ENCODE data around the gene ABCF3. TPM values are rescaled to one million over a fixed set of nuclear protein-coding genes. Genes with fewer than 3 reads are reported as not detected.
"Not testable (repeated sequence)": the region's sequence is repeated elsewhere in the genome, so short reads cannot be mapped to it uniquely, and the experiment has no call there.

The ABCF3 gene
- total RNA-seq, 2 donors from 2014 or later, result 41.8 to 46.1 TPM

GRCh38 chr3:184145111-184145524 is 40.9 kb upstream of the ABCF3 start:
- ATAC-seq, result peak; percentile 93
- WGBS, 2 donors, result 21 to 28% methylated on average over 3 to 4 of the region's 4 CpGs
- Histone ChIP-seq H3K27ac (peak overlapping the region in 1 of 4 donors; percentile 4), H3K36me3 (replicated peaks in 1 of 2; ENCODE audit: insufficient read depth in 1 of 2, low read depth in 2 of 2) (peaks cover 10 to 34% of the 10 kb centered on the region in 2 donors), H3K27me3 (no peaks in the 10 kb centered on the region), H3K4me1 (peaks cover 11% of the 10 kb centered on the region), H3K9me3 (no peaks in the 10 kb centered on the region), H3K4me3 (no peak overlapping the region)
- intact Hi-C loops (cut with DNase I), result no loop called here
- DNase-seq, result peak; percentile 66 to 78 (median 73)
- TF ChIP-seq POLR2A (IDR thresholded peaks at IDR 0.05) (no peak), CTCF (IDR thresholded peaks at IDR 0.05) (peak; percentile 17 to 77 (median 64))

GRCh38 chr3:184145751-184146270 is 40.2 kb upstream of the ABCF3 start:
- no peaks in the 10 kb centered on the region for H3K9me3 ChIP-seq
- no peak overlapping the region for H3K4me3 ChIP-seq
- H3K27ac ChIP-seq, result peak overlapping the region in 1 of 4 donors; percentile 4
- TF ChIP-seq POLR2A (IDR thresholded peaks at IDR 0.05), result no peak
- TF ChIP-seq CTCF (IDR thresholded peaks at IDR 0.05), result no peak
- H3K36me3 ChIP-seq (replicated peaks in 1 of 2; ENCODE audit: insufficient read depth in 1 of 2, low read depth in 2 of 2), result peaks cover 10 to 29% of the 10 kb centered on the region in 2 donors
- DNase-seq (no peak), ATAC-seq (no peak)
- whole genome bisulfite sequencing, 2 donors, result 84 to 85% methylated on average over 8 of the region's 8 CpGs
- H3K4me1 ChIP-seq, result peaks cover 11% of the 10 kb centered on the region
- H3K27me3 ChIP-seq, result no peaks in the 10 kb centered on the region
- intact Hi-C loops (cut with DNase I), result no loop called here

GRCh38 chr3:184148076-184148475 is 37.9 kb upstream of the ABCF3 start:
- Histone ChIP-seq H3K27ac (no peak overlapping the region), H3K27me3 (no peaks in the 10 kb centered on the region), H3K4me3 (no peak overlapping the region), H3K4me1 (peaks cover 11% of the 10 kb centered on the region), H3K36me3 (replicated peaks in 1 of 2; ENCODE audit: insufficient read depth in 1 of 2, low read depth in 2 of 2) (peaks cover 9 to 14% of the 10 kb centered on the region in 2 donors), H3K9me3 (no peaks in the 10 kb centered on the region)
- DNase-seq (no peak), ATAC-seq (no peak)
- WGBS, 2 donors, result 75 to 78% methylated on average over 3 of the region's 3 CpGs
- intact Hi-C loops (cut with DNase I), result no loop called here
- no peak for TF ChIP-seq CTCF (IDR thresholded peaks at IDR 0.05)
- no peak for TF ChIP-seq POLR2A (IDR thresholded peaks at IDR 0.05)

- Histone ChIP-seq H3K36me3 (replicated peaks in 1 of 2; ENCODE audit: insufficient read depth in 1 of 2, low read depth in 2 of 2) (peaks cover 0 to 4% of the 10 kb centered on the region in 2 donors), H3K27ac (no peak overlapping the region), H3K4me1 (peaks cover 11% of the 10 kb centered on the region), H3K4me3 (no peak overlapping the region), H3K27me3 (no peaks in the 10 kb centered on the region), H3K9me3 (no peaks in the 10 kb centered on the region)
- no peak for ATAC-seq
- whole genome bisulfite sequencing, 2 donors, result 88 to 92% methylated on average over 6 of the region's 6 CpGs
- DNase-seq, result no peak
- intact Hi-C loops (cut with DNase I), result no loop called here
- no peak for TF ChIP-seq CTCF (IDR thresholded peaks at IDR 0.05)
- TF ChIP-seq POLR2A (IDR thresholded peaks at IDR 0.05), result no peak
Measured at GRCh38 chr3:184149123-184149522, 36.9 kb upstream of the ABCF3 start.

- H3K4me1 ChIP-seq; H3K27me3 ChIP-seq; H3K36me3 ChIP-seq (replicated peaks in 1 of 2; ENCODE audit: insufficient read depth in 1 of 2, low read depth in 2 of 2); DNase-seq; H3K9me3 ChIP-seq; H3K27ac ChIP-seq; H3K4me3 ChIP-seq; ATAC-seq; intact Hi-C loops (cut with DNase I): not testable (repeated sequence)
- 50 to 57% methylated on average over 3 to 6 of the region's 6 CpGs for WGBS, 2 donors
Measured at GRCh38 chr3:184149770-184150169, 36.2 kb upstream of the ABCF3 start.
